SK-N-SH (cell line): ENCODE results near the gene MAP2K3.

ENCODE experiments used
- CTCF ChIP-seq: fragments of 200-600 bp; sonication (generic); IDR thresholded peaks from 2 replicates; pipeline ENCODE4 v1.6.1; 2017; ENCODE audit warnings: antibody characterized with exemption, mild to moderate bottlenecking, moderate library complexity
- POLR2AphosphoS5 ChIP-seq: IDR thresholded peaks from 2 replicates; pipeline ENCODE4 v1.6.1; 2012; ENCODE audit warnings: low read depth, low read length
- RXRA ChIP-seq: IDR thresholded peaks from 2 replicates; pipeline ENCODE4 v1.4.0; 2012; ENCODE audit warnings: low read depth, mild to moderate bottlenecking, borderline replicate concordance

DNA sequence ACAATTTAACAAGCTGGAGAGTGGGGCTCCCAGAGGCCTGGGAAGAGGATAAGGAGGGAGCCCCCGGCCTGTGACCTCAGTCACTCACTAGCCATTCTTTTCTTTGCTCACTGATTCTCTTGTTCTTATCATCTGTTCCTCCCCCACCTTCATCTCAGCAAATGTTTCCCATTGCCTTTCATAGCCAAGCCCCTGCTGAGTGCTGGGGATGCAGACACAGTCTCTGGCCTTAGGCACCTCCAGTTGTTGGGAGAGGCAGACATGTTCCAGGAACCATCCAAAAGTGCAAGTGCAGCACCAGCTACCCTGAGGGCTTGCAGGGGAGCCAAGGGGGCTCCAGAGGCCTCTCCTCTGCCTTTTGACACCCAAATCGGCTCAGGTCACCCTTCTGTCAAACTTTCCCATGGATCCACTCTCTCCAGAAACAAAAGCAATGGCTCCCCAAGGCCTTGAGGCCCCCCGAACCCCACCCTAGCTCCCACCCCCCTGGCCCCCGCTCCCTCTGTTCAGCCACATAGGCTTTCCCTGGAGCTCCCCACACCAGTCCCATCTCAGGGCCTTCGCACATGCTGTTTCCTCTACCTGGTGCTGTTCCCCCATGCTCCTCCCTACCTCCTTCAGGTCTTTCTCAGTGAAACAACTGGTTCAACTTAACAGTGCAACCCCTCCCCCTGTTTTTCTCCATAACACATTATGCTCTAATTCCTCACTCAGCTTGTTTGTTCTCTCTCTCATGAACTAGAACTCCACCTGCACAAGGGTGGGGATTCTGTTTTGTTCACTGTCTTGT, 76.7 kb downstream of the MAP2K3 start:
- no peak for TF ChIP-seq POLR2AphosphoS5
- TF ChIP-seq CTCF: no peak
- TF ChIP-seq RXRA: no peak
